ACC112 (cell line): ENCODE data around the gene PAQR4.

ENCODE experiments used
- H2AFZ ChIP-seq: fragments of 200-600 bp; sonication (generic); one replicate; pipeline ENCODE4 v1.6.0; 2017; ENCODE audit warnings: antibody characterized with exemption, low read length; ENCODE audit not compliant: unreplicated experiment
- H3K27ac ChIP-seq: fragments of 200-600 bp; sonication (generic); 2 replicates; pipeline ENCODE4 v1.5.1; 2014; ENCODE audit warnings: low read depth, mild to moderate bottlenecking, antibody characterized with exemption, low read length, moderate library complexity
- H3K27me3 ChIP-seq: fragments of 200-600 bp; sonication (generic); 2 replicates; pipeline ENCODE4 v1.6.1; 2014; ENCODE audit warnings: mild to moderate bottlenecking, antibody characterized with exemption, low read length, moderate library complexity, mixed read lengths; ENCODE audit not compliant: insufficient read depth
- H3K36me3 ChIP-seq: fragments of 200-600 bp; sonication (generic); 2 replicates; pipeline ENCODE4 v1.6.1; 2016; ENCODE audit warnings: mild to moderate bottlenecking, antibody characterized with exemption, low read length, moderate library complexity, mixed read lengths; ENCODE audit not compliant: insufficient read depth
- H3K4me1 ChIP-seq: fragments of 200-600 bp; sonication (generic); one replicate; pipeline ENCODE4 v1.6.1; 2016; ENCODE audit warnings: low read length, mixed read lengths; ENCODE audit not compliant: insufficient read depth, unreplicated experiment, control insufficient read depth
- H3K4me3 ChIP-seq: fragments of 200-600 bp; sonication (generic); 2 replicates; pipeline ENCODE4 v1.5.1; 2014; ENCODE audit warnings: mild to moderate bottlenecking, low read depth, low read length
- H3K79me2 ChIP-seq: fragments of 200-600 bp; sonication (generic); one replicate; pipeline ENCODE4 v1.6.0; 2016; ENCODE audit warnings: low read length; ENCODE audit not compliant: control insufficient read depth, unreplicated experiment, insufficient read depth

The PAQR4 gene

DNA sequence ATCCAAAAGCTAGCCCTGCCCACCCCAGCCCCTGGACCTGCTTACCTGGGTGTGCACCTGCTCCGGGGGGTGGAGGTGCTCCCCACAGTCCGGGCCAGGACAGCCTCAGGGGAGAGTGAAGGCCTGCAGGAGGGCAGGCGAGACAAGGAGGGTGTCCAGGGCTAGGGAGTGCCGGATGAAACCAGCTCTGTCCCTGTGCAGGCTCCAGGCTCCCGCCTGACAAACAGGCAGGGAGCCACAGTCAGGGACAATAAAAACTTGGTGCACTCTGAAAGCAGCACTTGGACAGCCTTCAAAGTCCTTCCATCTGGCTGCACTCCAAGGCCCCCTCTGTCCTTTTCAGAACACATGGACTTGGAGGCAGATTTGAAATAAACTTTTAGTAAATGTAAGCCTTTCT lies 3.9 kb downstream of the PAQR4 start:
- H3K36me3 ChIP-seq, result no peaks in the 10 kb centered on the region
- no peak overlapping the region for H3K27ac ChIP-seq
- no peak overlapping the region for H2AFZ ChIP-seq
- peaks cover 1% of the 10 kb centered on the region; the same call in 1 of the 2 replicates for H3K27me3 ChIP-seq
- no peak overlapping the region for H3K4me3 ChIP-seq
- peaks cover 9% of the 10 kb centered on the region for H3K4me1 ChIP-seq
- no peaks in the 10 kb centered on the region for H3K79me2 ChIP-seq

DNA sequence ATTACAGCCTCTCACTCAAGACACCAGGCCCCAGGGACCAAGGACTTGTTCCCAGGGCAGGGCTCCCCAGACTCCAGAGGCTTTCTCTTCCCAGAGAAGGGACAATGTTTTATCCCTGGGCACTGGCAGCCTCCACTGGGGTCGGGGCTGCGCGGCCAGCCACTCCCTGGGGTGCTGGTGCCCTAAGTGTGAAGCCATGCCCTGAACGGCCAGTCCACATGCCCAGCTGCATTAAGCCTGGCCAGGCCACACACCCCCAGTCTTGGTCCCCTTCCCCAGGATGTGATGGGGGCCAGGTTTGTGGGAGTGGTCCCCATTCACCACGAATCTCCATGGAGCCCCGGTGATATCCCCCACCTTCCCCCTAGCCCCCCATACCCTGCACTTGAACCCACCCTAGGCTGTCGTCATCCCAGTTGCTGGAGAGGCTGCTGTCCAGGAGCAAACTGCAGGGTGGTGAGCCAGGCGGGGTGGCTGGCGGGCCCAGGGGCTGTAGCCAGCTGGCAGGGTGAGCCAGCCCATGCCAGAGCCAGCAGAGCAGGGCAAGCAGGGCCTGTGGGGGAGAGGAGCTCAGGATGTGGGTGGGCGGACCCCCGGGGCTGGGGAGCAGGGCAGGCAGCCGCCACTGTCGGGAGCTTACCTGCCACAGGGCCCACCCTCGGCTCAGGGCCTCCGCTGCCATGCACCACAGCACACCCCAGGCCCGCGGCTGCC lies 4.6 kb downstream of the PAQR4 start:
- Histone ChIP-seq H3K36me3 (no peaks in the 10 kb centered on the region), H3K27ac (no peak overlapping the region), H2AFZ (no peak overlapping the region), H3K27me3 (no peaks in the 10 kb centered on the region), H3K4me1 (peaks cover 3% of the 10 kb centered on the region), H3K79me2 (no peaks in the 10 kb centered on the region), H3K4me3 (no peak overlapping the region)

GRCh38 chr16:2974319-2975056 lies 5.3 kb downstream of the PAQR4 start:
- Histone ChIP-seq H3K4me1 (peaks cover 3% of the 10 kb centered on the region), H3K27ac (no peak overlapping the region), H3K79me2 (peaks cover 2% of the 10 kb centered on the region), H3K36me3 (no peaks in the 10 kb centered on the region), H3K4me3 (no peak overlapping the region), H3K27me3 (no peaks in the 10 kb centered on the region), H2AFZ (no peak overlapping the region)

DNA sequence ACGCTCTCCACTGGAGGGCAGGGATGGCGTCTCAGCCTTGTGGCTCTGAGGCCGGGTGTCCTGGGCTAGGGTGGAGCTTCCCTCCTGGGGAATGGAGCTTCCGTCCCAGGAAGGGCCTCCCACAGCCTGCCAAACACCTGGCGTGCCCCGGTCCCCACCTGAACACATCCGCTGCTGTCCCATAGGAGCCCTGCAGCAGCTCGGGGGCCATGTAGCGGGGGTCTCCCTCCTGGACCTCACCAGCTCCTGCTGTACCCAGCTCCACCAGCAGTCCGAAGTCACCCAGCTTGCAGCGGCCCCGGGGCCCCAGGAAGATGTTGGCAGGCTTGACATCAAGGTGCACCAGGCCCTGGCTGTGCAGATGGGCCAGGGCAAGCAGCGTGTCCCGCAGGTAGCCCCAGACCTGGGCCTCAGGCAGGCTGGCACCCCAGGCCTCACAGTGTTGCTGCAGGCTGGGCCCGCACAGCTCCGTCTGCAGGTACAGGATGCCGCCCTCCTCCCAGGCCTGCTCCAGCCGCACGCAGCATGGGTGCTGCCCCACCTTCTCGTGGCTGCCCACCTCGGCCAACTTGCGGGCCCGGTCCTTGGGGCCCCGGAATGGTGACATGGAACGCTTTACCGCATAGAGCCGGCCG lies 6.1 kb downstream of the PAQR4 start:
- Histone ChIP-seq H3K4me3 (no peak overlapping the region), H3K4me1 (peaks cover 1% of the 10 kb centered on the region), H2AFZ (no peak overlapping the region), H3K27ac (no peak overlapping the region), H3K36me3 (no peaks in the 10 kb centered on the region), H3K27me3 (no peaks in the 10 kb centered on the region), H3K79me2 (peaks cover 7% of the 10 kb centered on the region)

DNA sequence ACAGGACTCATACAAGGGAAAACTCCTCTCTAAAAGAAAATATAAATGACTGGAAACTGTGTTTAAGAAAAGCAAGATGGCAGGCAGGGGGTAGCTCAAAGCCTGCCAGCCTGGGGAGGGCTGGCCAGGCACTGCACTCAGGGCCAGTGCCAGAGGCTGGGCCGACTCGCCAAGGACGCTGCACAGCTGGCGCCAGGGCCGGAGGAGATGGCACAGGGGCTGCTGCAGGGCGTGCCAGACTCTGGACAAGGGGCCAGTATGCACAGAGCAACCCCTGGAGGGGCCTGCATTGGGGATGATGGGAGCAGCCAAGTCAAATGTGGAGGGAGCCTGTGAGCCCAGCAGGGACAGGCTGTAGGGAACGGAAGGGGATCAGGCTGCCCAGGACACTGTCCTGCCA lies 7.1 kb downstream of the PAQR4 start:
- no peak overlapping the region for H3K27ac ChIP-seq
- peaks cover 7% of the 10 kb centered on the region for H3K79me2 ChIP-seq
- H3K27me3 ChIP-seq, result no peaks in the 10 kb centered on the region
- H3K4me3 ChIP-seq, result no peak overlapping the region
- H3K36me3 ChIP-seq, result no peaks in the 10 kb centered on the region
- no peak overlapping the region for H2AFZ ChIP-seq
- peaks cover 4% of the 10 kb centered on the region for H3K4me1 ChIP-seq

DNA sequence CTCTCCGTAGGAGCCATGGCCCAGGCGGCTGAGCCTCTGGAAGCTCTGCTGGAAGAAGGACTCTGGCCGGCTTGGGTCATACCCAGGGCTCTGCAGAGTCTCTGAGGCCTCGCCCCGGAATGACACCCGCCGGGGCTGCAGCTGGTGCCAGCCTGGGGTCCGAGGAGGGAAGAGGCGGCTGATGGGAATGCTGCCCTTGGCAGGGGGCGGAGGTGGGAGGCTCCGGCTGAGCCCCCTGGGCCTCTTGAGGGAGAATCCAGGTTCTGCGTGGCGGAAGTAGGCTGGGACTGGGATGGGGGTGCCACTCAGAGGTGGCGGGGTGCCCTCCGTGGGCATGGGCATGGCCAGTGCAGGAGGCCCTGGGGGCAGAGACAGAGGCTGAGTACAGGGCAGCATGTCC lies 7.5 kb downstream of the PAQR4 start:
- Histone ChIP-seq H3K4me3 (no peak overlapping the region), H3K79me2 (peaks cover 7% of the 10 kb centered on the region), H3K27ac (no peak overlapping the region), H3K27me3 (no peaks in the 10 kb centered on the region), H3K36me3 (no peaks in the 10 kb centered on the region), H2AFZ (no peak overlapping the region), H3K4me1 (peaks cover 7% of the 10 kb centered on the region)

- H3K4me1 ChIP-seq, result peaks cover 7% of the 10 kb centered on the region
- H3K27ac ChIP-seq, result no peak overlapping the region
Measured at GRCh38 chr16:2977440-2977839, 8.3 kb downstream of the PAQR4 start.

GRCh38 chr16:2979669-2980226 lies 10.6 kb downstream of the PAQR4 start:
- H3K4me1 ChIP-seq, result peaks cover 7% of the 10 kb centered on the region
- no peak overlapping the region for H3K27ac ChIP-seq
- H3K79me2 ChIP-seq, result peaks cover 7% of the 10 kb centered on the region
- peak overlapping the region; percentile 55 for H2AFZ ChIP-seq
- H3K4me3 ChIP-seq, result peak overlapping the region; percentile 94
- no peaks in the 10 kb centered on the region for H3K27me3 ChIP-seq
- H3K36me3 ChIP-seq, result no peaks in the 10 kb centered on the region

More at GRCh38 chr16:2977440-2977839, 8.3 kb downstream of the PAQR4 start:
- Histone ChIP-seq H3K36me3 (no peaks in the 10 kb centered on the region), H3K27me3 (no peaks in the 10 kb centered on the region), H3K79me2 (peaks cover 7% of the 10 kb centered on the region), H2AFZ (no peak overlapping the region), H3K4me3 (no peak overlapping the region)

GRCh38 chr16:2980227-2981176 lies 11.4 kb downstream of the PAQR4 start, which contains the start of gene PKMYT1:
Gene PKMYT1 (minus strand): TSS chr16:2980446. CDS start chr16:2979657, 789 bp downstream.
- Histone ChIP-seq H3K4me1 (peaks cover 7% of the 10 kb centered on the region), H3K27me3 (no peaks in the 10 kb centered on the region), H3K79me2 (peaks cover 7% of the 10 kb centered on the region), H3K27ac (peak within 1 kb of the TSS; percentile 46; the same call in 1 of the 2 replicates), H2AFZ (peak within 1 kb of the TSS; percentile 77), H3K36me3 (no peaks in the 10 kb centered on the region), H3K4me3 (peak within 1 kb of the TSS; percentile 94)
